SK-N-SH treated with all-trans-retinoic acid at 6 μM for 48 hours (cell line): ENCODE measurements around the gene KCNJ16.
"Not testable (repeated sequence)": the region's sequence is repeated elsewhere in the genome, so short reads cannot be mapped to it uniquely, and the experiment has no call there.

Source experiments
- ATAC-seq: fragments of 200-7000 bp; cut with Tn5 transposase; 3 replicates; pipeline ENCODE4 v1.9.1; 2020; ENCODE audit warnings: mild to moderate bottlenecking, moderate library complexity
- ARNTL ChIP-seq: fragments of 450-650 bp; formaldehyde crosslinking; IDR thresholded peaks from 2 replicates; pipeline ENCODE4 v1.5.0; 2020; ENCODE audit warnings: low read depth, mild to moderate bottlenecking, moderate library complexity, borderline replicate concordance
- BACH2 ChIP-seq: fragments of 250-450 bp; sonication (Bioruptor Pico); IDR thresholded peaks from 2 replicates; pipeline ENCODE4 v1.9.0; 2021; ENCODE audit warnings: mild to moderate bottlenecking, borderline replicate concordance
- CREB5 ChIP-seq: fragments of 250-450 bp; sonication (Bioruptor Pico); IDR thresholded peaks from 2 replicates; pipeline ENCODE4 v1.5.1; 2020; ENCODE audit warnings: low read depth, mild to moderate bottlenecking, moderate library complexity
- CSDC2 ChIP-seq: fragments of 250-450 bp; sonication (Bioruptor Pico); IDR thresholded peaks from 2 replicates; pipeline ENCODE4 v1.5.0; 2020; ENCODE audit warnings: mild to moderate bottlenecking, moderate library complexity
- CSRNP3 ChIP-seq: fragments of 250-450 bp; sonication (Bioruptor Pico); IDR thresholded peaks from 2 replicates; pipeline ENCODE4 v1.5.1; 2021; ENCODE audit warnings: mild to moderate bottlenecking, moderate library complexity
- ESRRG ChIP-seq: fragments of 250-450 bp; sonication (Bioruptor Pico); IDR thresholded peaks from 2 replicates; pipeline ENCODE4 v1.6.1; 2021; ENCODE audit warnings: mild to moderate bottlenecking
- ISL1 ChIP-seq: fragments of 250-450 bp; sonication (Bioruptor Pico); IDR thresholded peaks from 2 replicates; pipeline ENCODE4 v2.1.2; 2022; ENCODE audit warnings: mild to moderate bottlenecking, moderate library complexity
- OSR1 ChIP-seq: fragments of 250-450 bp; sonication (Bioruptor Pico); IDR thresholded peaks from 2 replicates; pipeline ENCODE4 v1.8.0; 2022; ENCODE audit warnings: moderate library complexity, mild to moderate bottlenecking, inconsistent platforms
- PATZ1 ChIP-seq: fragments of 250-450 bp; sonication (Bioruptor Pico); IDR thresholded peaks from 2 replicates; pipeline ENCODE4 v1.8.0; 2020; ENCODE audit warnings: mild to moderate bottlenecking, moderate library complexity, borderline replicate concordance
- POU6F1 ChIP-seq: fragments of 250-450 bp; sonication (Bioruptor Pico); IDR thresholded peaks from 2 replicates; pipeline ENCODE4 v1.8.0; 2021; ENCODE audit warnings: low read depth, mild to moderate bottlenecking, moderate library complexity, borderline replicate concordance
- PPARA ChIP-seq: fragments of 250-450 bp; sonication (Bioruptor Pico); IDR thresholded peaks from 2 replicates; pipeline ENCODE4 v1.5.0; 2020; ENCODE audit warnings: mild to moderate bottlenecking, borderline replicate concordance
- RARB ChIP-seq: fragments of 250-450 bp; sonication (Bioruptor Pico); IDR thresholded peaks from 2 replicates; pipeline ENCODE4 v1.8.0; 2021; ENCODE audit warnings: mild to moderate bottlenecking, moderate library complexity
- SNAI2 ChIP-seq: fragments of 250-450 bp; sonication (Bioruptor Pico); IDR thresholded peaks from 2 replicates; pipeline ENCODE4 v1.5.0; 2020; ENCODE audit warnings: mild to moderate bottlenecking, moderate library complexity
- TOX ChIP-seq: fragments of 250-450 bp; sonication (Bioruptor Pico); IDR thresholded peaks from 2 replicates; pipeline ENCODE4 v1.8.0; 2021; ENCODE audit warnings: mild to moderate bottlenecking, moderate library complexity, borderline replicate concordance
- TSHZ2 ChIP-seq: fragments of 250-450 bp; sonication (Bioruptor Pico); IDR thresholded peaks from 2 replicates; pipeline ENCODE4 v1.5.0; 2020; ENCODE audit warnings: mild to moderate bottlenecking, moderate library complexity
- ZC3H10 ChIP-seq: fragments of 250-450 bp; sonication (Bioruptor Pico); IDR thresholded peaks from 2 replicates; pipeline ENCODE4 v1.5.1; 2021; ENCODE audit warnings: mild to moderate bottlenecking, moderate library complexity
- ZFP3 ChIP-seq: fragments of 250-450 bp; sonication (Bioruptor Pico); IDR thresholded peaks from 2 replicates; pipeline ENCODE4 v1.5.0; 2020; ENCODE audit warnings: mild to moderate bottlenecking, moderate library complexity
- ZFP30 ChIP-seq: fragments of 450-650 bp; formaldehyde crosslinking; IDR thresholded peaks from 2 replicates; pipeline ENCODE4 v1.5.0; 2022; ENCODE audit warnings: mild to moderate bottlenecking, moderate library complexity
- ZNF70 ChIP-seq: fragments of 450-650 bp; formaldehyde crosslinking; IDR thresholded peaks from 2 replicates; pipeline ENCODE4 v1.5.0; 2020; ENCODE audit warnings: mild to moderate bottlenecking, moderate library complexity
- ZNF8 ChIP-seq: fragments of 450-650 bp; formaldehyde crosslinking; IDR thresholded peaks from 2 replicates; pipeline ENCODE4 v1.5.0; 2020; ENCODE audit warnings: mild to moderate bottlenecking, moderate library complexity

Gene KCNJ16

GRCh38 chr17:70041061-70041460 lies 34.0 kb upstream of the KCNJ16 start:
- no peak for ATAC-seq
- TF ChIP-seq ARNTL (CRISPR knock-in tag) = no peak
- TF ChIP-seq RARB = no peak
- no peak for TF ChIP-seq POU6F1 (CRISPR knock-in tag)

- no peak for ATAC-seq
- TF ChIP-seq TOX (CRISPR knock-in tag) (no peak), SNAI2 (CRISPR knock-in tag) (no peak), ZNF70 (CRISPR knock-in tag) (no peak), ISL1 (CRISPR knock-in tag) (no peak), ZFP3 (no peak), CSDC2 (CRISPR knock-in tag) (no peak), ESRRG (no peak), ZNF8 (CRISPR knock-in tag) (no peak), CSRNP3 (CRISPR knock-in tag) (no peak), TSHZ2 (CRISPR knock-in tag) (no peak), PATZ1 (CRISPR knock-in tag) (no peak)
Measured at GRCh38 chr17:70041540-70041939, 33.5 kb upstream of the KCNJ16 start.

- ATAC-seq = not testable (repeated sequence)
Measured at GRCh38 chr17:70045780-70046179, 29.2 kb upstream of the KCNJ16 start.

GRCh38 chr17:70047619-70048419 lies 27.2 kb upstream of the KCNJ16 start:
- ATAC-seq = no peak
- TF ChIP-seq TOX (CRISPR knock-in tag) = no peak
- no peak for TF ChIP-seq RARB
- TF ChIP-seq ZFP30 (CRISPR knock-in tag) = no peak
- no peak for TF ChIP-seq PPARA (CRISPR knock-in tag)
- TF ChIP-seq CSRNP3 (CRISPR knock-in tag) = no peak
- no peak for TF ChIP-seq CREB5 (CRISPR knock-in tag)
- TF ChIP-seq ZFP3 = no peak
- TF ChIP-seq CSDC2 (CRISPR knock-in tag) = no peak
- no peak for TF ChIP-seq OSR1 (CRISPR knock-in tag)
- no peak for TF ChIP-seq ZNF70 (CRISPR knock-in tag)
- no peak for TF ChIP-seq ZC3H10 (CRISPR knock-in tag)
- TF ChIP-seq POU6F1 (CRISPR knock-in tag) = no peak
- no peak for TF ChIP-seq BACH2 (CRISPR knock-in tag)
